GM19395 (cell line): ENCODE data around the gene TSHZ2.
"Not testable (repeated sequence)": the region's sequence is repeated elsewhere in the genome, so short reads cannot be mapped to it uniquely, and the experiment has no call there.

Source experiments
- ATAC-seq: cut with Tn5 transposase; IDR thresholded peaks from one replicate; pipeline ENCODE4 v1.9.1; 2021; ENCODE audit warnings: mild to moderate bottlenecking, moderate library complexity; ENCODE audit not compliant: unreplicated experiment

The TSHZ2 gene

GRCh38 chr20:53515749-53516148 is 543.6 kb downstream of the TSHZ2 start:
- ATAC-seq: no peak

- no peak for ATAC-seq
Measured at GRCh38 chr20:53517146-53517545, 545.0 kb downstream of the TSHZ2 start.

DNA sequence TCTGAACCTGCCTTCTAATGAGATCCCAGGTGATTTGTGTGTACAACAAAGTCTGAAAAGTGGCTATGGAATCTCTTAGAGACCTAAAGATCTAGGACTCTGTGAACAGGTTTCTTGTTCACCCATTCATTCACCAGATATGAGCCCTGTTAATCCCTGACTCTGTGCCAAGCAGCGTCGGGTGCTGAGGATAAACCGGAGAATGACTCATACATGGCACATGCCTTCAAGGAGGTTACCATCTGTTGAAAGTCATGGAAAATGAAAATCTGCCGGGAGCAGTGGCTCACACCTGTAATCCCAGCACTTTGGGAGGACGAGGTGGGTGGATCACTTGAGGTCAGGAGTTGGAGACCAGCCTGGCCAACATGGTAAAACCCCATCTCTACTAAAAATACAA is 549.3 kb downstream of the TSHZ2 start:
- not testable (repeated sequence) for ATAC-seq

- no peak for ATAC-seq
Measured at GRCh38 chr20:53522026-53522425, 549.9 kb downstream of the TSHZ2 start.

GRCh38 chr20:53522696-53523095 is 550.5 kb downstream of the TSHZ2 start:
- ATAC-seq: no peak

DNA sequence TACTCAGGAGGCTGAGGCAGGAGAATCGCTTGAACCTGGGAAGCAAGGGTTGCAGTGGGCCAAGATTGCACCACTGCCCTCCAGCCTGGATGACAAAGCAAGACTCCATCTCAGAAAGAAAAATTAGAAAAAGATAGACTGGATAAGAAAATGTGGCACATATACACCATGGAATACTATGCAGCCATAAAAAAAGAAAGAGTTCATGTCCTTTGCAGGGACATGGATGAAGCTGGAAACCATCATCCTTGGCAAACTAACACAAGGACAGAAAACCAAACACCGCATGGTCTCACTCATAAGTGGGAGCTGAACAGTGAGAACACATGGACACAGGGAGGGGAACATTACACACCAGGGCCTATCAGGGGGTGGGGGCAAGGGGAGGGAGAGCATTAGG is 551.5 kb downstream of the TSHZ2 start:
- ATAC-seq: not testable (repeated sequence)

GRCh38 chr20:53524589-53525312 is 552.6 kb downstream of the TSHZ2 start:
- ATAC-seq: no peak

- ATAC-seq: no peak
Measured at GRCh38 chr20:53527196-53527595, 555.0 kb downstream of the TSHZ2 start.

DNA sequence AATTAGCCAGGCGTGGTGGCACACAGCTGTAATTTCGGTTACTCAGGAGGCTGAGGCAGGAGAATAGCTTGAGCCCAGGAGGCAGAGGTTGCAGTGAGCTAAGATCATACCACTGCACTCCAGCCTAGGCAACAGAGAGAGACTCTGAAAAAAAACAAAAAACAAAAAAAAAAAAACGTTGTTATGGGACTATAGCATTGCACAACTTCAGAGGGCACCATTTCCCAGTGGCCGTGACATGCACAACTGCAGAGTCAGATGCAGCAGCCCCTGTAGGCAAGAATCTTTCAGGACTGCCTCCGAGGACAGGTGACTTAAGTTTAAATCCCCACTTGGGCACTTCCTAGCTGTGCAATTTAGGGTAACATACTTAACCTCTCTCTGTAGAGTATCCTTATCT is 557.5 kb downstream of the TSHZ2 start:
- ATAC-seq: no peak

DNA sequence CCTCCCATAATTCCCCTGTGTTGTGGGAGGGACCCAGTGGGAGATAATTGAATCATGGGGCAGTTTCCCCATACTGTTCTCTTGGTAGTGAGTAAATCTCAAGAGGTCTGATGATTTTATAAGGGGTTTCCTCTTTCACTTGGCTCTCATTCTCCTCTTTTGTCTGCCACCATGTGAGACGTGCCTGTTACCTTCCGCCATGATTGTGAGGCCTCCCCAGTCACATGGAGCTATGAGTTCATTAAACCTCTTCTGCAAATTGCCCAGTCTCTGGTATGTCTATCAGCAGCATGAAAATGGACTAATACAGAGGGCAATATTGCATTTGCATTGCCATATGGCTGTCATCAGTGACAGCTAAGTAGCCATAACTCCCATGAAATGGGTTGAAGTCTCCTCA is 558.3 kb downstream of the TSHZ2 start:
- no peak for ATAC-seq

GRCh38 chr20:53532654-53533312 is 560.6 kb downstream of the TSHZ2 start:
- not testable (repeated sequence) for ATAC-seq

- ATAC-seq: no peak
Measured at GRCh38 chr20:53533500-53533899, 561.3 kb downstream of the TSHZ2 start.

GRCh38 chr20:53534037-53534436 is 561.9 kb downstream of the TSHZ2 start:
- ATAC-seq: no peak

GRCh38 chr20:53535878-53536277 is 563.7 kb downstream of the TSHZ2 start:
- ATAC-seq: no peak

DNA sequence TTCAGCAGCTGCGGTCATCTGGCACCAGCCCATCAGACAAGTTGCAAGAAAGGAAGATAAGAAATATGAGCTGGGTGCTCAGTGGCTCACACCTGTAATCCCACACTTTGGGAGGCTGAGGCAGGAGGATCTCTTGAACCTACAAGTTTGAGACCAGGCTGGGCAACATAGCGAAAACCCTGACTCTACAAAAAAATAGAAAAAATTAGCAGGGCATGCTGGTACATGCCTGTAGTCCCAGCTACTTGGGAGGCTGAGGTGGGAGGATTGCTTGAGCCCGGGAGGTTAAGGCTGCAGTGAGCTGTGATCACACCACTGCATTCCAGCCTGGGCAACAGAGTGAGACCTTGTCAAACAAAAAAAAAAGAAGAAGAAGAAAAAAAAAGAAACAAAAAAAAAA is 564.2 kb downstream of the TSHZ2 start:
- ATAC-seq: not testable (repeated sequence)

GRCh38 chr20:53539516-53539915 is 567.4 kb downstream of the TSHZ2 start:
- ATAC-seq: no peak
